Stimulated activated CD8-positive, alpha-beta memory T cell treated with anti-CD3 and anti-CD28 coated beads, Interleukin-7, amount 100 ng/mL, for 48 hours (primary cell): Measurements from ENCODE around the gene P3H2.

Source experiments
- DNase-seq, 2 donors: peaks; one replicate each; pipeline ENCODE4 v3.0.0-alpha.2; 2020; ENCODE audit warnings: low read depth in 1 of 2; ENCODE audit errors: extremely low read depth in 1 of 2

Gene P3H2

DNA sequence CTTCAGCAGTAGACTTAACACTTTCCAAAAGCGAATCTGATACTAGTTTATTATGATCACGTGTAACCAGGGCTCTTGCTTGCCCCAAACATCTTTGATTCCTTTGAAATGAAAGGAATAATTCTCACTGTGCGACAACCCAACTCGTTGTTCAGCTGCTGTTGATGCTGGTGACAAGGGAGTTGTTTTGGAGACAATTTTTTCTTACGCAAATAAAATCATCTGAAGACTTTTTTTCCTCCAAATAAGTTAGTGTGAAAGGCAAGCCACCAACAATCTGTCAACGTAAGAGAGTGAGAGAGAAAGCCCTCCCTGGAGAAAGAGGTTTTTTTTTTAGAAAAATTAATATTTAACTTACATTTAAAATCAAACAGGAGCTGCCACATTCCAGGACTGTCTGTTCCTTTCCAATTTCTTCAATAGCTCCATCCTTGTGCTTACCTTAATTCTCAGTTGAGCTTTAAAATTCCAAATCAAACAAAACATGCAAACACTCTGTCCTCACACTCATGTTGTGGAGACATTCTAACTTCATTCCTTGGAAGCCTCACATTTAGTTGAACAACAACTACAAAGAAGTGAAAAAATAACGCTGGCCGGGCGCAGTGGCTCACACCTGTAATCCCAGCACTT, 4.9 kb upstream of the P3H2 start:
- no peak for DNase-seq

DNA sequence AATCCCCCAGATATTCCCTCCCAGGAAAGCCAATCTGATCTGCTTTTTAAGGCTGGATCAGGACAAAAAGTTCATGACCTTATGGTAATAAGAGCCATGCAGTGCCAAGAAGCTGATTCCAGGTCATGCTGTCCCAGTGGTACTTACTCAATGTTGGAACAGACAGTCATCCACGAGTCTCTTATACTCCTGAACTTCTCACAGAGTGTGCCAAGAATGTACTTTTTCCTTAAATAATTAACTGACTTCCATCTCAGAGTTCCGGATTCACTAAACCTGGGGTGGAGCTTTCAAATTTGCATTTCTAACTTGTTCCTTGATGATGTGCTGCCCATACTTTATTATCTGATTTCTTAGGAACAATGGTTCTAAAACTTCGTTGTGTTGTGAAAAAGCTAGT, 3.4 kb upstream of the P3H2 start:
- no peak for DNase-seq

DNA sequence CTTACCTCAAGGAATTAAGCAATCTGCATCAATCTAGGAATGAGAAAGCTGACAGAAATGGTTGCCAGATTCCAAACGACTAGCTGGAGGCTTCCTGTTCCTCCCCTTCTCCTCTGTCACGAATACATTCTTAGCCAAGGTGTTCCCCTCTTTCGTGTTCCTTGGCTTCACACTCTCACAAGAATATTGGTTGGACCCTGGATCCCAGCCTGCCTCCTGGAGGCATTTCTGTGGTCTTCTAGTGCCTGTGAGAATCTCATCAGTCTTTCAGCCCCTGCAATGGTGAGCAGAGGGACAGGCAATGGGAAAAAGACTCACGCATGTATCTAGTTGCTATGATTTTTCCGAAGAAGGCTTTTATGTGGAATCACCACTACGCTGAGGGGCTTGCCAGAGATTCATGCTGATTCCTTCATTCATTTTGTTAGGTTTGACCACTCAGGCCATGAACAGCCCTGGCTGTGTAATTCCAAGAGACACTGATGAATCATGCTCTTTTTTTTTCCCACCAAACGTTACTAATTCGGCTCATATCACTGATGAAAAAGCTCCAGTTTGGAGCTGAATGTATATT, 1.6 kb upstream of the P3H2 start:
- no peak for DNase-seq

DNA sequence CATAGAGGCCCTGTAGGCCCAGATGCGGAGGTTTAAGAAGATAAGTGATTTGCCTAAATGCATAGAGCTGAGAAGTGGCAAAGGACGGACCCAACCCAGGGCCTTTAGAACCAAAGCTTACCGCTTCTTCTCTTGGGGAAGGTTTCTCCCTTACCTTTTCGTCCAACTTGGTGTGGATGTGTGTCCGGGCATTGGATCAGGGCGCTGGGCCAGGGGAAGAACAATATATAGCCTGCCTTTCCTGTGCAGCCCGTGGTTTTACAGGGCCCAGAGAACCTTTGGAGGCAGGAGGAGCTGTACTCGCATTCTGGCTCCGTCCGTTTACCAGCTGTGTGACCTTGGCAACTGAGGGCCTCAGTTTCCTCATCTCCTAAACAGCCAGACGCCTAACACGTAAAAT, 686 bp upstream of the P3H2 start:
- DNase-seq = no peak

DNA sequence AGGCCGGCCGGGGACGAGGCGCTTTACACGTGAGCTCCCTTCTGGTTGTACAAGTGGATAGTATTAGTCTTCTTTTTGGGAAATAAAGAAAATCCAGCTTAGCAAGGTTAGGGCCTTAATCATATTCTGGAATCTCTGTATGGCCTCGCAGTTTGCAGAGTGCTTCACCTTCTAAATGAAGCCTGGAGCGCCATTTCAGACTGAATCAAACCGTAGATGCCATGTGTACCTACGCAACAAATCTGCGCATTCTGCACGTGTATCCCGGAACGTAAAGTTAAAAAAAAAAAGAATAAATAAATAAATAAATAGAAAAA, 322 bp upstream of the P3H2 start:
- no peak for DNase-seq

DNA sequence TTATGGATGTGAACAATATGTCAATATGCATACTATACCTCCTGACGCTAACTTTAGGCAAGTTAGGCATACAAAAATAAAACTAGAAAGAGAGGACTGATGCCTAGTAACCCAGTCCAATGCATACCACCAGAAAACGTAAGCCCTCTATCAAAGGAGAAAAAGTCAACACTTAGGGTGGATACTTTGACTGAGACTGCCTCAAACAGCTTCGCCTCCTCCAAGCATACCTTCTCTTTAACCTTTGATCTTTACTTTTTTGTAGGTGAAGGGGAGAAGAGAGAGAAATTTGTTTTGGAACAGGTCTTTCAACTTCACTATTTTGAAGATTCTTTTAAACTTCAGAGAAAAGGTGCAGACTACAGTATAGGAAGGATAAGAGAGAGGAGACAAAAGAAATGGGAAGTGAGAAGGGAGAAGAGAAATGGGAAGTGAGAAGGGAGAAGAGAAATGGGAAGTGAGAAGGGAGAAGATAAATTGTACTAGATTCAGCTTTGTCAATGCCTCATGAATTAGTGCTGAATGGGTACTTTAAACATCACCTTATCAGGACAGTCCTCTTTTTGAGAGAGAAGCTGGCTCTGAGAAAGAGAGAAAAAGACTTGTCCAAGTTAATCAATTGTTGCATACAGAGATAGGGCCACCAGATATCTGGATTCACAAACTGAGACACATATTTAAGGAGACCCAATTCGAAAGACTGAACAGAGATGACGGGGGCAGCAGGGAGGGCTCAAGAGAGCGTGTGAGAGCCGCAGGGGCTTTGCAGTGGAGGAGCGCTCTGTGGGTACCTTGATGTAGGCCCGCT, 1.0 kb downstream of the P3H2 start:
- DNase-seq = no peak

DNA sequence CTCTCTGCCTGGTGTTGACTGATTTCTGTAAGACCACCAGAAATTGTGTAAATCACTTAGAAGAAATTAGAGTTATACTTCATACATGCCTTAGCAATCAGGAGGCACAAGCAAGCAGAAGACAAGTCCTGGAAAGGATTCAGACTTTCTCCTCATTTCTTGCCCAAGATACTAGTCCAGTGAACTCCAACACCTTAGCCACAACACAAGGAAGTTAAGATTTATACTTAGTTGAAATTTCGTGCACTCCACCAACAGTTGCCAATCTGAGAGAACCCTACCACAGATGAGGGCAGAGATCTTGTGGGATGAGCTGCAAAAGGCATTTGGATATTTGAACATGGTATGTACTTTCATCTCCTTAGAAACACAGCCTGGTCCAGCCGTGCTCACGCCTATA, 2.3 kb downstream of the P3H2 start:
- no peak for DNase-seq

DNA sequence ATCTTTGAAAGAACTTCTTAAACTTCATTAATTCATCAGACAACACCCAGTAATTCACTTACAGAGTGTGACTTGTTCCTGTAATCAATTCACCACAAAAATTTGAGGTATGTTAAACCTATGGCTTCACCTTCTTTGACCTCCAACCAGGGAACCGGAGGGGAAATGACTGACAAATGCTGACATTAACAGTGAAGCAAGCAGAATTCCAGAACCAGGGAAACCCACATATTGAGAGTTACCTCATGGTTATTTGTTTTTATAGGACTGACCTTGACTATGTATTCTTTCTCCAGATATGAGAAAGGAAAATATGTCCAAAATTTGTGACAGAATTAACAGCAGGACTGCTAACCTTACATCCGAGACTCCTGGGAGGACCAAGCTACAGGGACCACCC, 2.7 kb downstream of the P3H2 start:
- no peak for DNase-seq

DNA sequence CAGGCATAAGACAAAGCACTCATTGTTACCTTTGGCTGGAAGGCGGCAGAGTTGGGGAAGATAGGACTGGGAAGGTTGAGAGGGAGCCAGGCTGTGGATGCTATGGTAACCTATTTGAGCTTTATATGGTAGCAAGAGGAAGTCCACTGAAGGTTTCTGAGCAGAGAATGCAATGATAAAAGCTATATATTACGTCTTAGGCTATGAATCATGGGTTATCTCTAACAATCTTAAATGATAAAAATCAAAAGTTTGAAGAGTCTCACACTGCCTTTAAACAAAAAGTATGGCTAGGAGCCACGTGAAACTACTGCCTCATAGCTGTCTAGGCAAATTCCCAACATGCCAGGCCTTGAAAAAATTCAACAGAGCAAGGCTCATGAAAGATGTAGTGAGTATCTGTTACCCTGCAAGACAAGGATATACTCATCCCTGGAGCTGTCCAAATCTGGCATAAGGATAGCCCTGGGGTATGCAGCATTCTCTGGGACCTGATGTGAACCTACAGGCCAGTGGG, 4.1 kb downstream of the P3H2 start:
- DNase-seq = no peak

DNA sequence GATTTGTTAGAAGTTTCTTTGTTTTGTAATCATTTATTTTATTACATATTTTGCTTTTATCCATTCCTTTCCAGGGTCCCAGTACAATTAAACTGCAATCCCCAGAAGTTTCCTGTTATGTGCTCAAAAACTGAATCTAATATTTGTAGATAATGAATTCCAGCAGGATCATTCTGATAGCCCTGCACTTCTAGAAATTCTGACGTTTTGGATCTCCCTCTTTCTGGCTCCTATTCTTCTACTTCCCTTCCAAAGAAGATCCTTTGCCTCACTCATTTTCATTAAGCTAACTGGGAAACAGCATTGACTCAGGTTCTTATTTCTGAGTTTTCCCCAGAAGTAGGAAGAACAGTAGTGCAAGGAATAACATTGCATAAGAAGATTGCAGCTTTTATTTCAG, 9.9 kb downstream of the P3H2 start:
- DNase-seq = no peak

DNA sequence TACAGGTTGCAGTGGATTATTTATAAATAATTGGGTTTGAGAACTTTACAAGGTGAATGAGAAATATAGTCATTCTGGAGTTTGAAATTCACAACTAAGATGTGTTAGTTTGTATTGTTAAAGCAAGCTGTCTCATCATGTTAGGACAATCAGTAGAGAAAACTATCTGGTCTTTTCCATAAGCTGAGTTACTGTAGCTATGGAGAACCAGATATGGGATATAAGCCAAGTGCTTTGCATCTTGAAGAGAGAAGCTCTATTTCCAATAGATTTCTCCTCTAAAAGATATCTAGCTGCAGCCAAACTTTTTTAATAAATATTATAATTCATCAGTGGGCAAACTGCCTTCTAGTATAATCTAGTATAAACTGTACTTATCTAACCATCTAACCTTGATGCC, 11.3 kb downstream of the P3H2 start:
- no peak for DNase-seq

DNA sequence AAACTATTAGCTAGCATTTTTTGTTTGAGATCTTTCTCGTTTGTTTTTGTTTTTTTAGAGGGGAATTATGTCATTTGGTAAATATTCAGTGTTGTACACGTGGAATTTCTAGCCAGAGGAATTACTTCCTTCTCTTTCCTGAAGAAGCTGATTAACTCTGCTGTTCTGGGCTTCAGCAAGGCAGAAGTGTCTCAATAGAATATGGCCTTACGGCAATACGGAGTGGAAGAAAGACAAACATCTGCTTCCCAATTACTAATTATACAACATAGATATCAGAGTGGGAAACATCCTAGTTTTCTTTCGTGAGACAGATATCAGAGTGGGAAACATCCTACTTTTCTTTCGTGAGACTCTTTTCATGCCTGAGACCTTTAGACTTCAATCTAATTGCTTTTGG, 11.9 kb downstream of the P3H2 start:
- no peak for DNase-seq

DNA sequence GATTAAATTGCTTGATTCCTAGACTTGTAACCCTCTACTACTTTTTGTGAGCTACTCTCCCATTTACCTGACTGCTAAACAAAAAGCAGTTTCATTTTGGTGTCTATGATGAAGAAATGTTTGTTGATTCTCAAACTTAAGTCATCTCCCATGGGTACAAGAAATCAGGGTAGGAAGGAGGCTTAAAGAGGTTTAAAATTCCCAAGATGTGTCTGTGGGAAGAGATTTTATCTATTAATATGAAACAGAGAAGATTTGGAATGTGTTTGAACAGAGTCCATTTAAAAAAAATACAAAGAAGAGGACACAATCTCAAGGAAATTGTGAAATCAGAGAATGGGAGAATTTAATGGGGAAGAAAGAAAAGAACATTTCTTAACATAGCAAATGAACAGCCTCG, 14.8 kb downstream of the P3H2 start:
- DNase-seq = no peak

DNA sequence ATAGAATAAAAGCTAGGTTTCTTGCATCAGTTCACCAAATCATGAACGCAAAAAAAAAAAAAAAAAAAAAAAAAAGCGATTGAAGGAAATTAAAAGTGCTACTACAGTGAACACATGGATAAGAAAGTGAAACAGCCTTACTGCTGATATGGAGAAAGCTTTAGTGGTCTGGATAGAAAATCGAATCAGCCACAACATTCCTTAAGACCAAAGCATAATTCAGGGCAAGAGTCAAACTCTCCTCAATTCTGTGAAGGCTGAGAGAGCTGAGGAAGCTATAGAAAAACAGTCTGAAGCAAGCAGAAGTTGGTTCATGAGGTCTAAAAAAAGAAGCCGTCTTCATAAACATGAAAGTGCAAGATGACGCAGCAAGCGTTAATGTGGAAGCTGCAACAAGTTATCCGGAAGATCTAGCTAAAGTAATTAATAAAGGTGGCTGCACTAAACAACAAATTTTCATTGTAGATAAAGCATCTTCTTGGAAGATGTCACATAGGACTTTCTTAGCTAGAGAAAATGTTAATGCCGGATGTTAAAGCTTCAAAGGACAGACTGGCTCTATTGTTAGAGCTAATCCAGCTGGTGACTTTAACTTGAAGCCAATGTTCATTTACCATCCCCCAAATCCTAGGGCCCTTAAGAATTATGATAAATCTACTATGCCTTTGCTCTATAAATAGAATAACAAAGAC, 19.2 kb downstream of the P3H2 start:
- DNase-seq = no peak

DNA sequence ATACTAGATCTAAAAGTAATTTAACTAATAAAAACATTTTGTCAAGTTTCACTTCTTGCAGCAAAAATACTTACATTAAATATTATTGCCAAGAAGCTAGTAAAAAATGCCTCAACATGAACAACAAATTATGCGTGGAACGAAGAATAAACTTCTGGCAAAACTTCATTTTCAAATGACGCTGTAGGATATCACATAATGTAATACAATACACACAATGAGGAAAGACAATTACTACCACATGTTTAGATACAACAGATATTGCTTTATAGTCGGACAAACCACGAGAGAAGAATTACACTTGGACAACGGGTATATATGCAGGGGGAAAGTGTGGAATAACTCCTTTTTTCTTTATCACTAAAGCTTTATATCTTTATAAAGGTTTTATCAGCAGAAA, 21.6 kb downstream of the P3H2 start:
- no peak for DNase-seq

DNA sequence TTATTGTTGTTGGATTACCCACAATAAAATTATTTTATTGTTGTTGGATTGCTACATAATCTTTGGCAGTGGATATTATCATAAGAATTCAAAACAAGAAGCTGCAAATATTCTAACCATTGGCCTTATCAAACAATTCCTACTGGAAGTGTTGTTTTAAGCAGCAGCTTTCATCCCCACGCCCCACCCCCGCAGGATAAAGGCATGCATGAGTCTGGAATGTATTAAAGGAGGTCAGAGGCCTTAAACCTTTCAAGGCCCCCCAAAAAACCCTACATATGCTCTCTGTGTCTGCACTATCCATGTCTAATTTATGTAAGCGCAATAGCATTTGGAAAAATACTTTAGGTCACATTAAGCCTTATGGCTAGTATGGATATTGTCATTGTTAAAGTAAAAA, 23.1 kb downstream of the P3H2 start:
- DNase-seq = no peak

DNA sequence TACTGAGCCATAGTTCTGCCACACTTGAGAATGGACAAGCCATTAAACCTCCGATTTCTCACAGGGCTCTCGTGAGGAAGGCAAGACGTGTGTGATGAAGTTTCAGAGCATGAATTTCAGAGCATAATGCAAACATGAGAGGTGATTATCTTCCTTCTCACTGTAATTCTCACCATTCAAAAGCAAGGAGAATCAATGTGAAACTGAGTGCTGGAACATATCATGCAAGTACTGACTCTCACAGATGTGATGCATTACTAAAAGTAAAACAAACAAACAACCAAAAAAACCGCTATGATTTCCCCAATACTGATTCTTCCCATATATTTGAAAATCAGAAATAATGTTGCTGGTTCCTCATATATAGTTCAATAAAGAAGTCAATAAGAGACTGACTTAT, 23.7 kb downstream of the P3H2 start:
- no peak for DNase-seq

DNA sequence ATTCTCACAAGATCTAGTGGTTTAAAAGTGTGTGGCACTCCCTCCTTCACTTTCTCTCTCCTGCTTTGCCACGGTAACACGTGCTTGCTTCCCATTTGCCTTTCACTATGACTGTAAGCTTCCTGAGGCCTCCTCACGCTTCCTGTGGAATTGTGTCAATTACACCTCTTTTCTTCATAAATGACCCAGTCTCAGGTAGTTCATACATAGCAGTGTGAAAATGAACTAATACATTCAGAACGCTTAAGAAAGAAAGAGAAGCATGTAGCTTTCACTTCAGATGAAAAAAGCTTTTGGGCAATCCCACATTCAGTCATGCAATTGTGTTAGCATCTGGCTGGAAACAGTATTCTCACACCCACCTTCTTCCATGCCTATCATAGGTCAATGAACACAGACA, 24.4 kb downstream of the P3H2 start:
- no peak for DNase-seq

DNA sequence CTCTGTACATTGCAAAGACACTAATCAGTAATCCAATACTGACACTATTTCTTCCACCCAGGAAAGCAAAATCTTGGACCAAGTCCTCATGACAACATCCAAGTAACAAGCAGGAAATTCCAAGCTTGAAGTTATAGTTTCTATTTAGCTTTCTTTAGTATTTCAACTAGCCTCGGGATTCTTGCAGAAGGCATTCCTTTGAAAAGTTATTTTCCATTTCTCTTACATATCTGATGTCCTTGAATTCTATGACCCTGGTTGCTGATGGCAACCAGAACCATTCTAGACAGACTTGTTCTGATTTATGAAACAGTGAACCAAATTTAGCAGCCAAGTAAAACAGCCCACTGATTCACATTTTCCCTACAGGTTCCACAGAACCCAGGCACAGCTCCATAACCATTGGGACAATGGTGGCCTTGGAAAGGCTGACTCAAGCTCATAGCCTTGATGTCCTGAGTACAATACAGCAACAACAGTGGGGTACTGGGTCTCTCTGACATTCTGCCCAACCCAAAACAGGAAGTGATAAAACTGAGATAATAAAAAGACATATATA, 26.5 kb downstream of the P3H2 start:
- DNase-seq = no peak

DNA sequence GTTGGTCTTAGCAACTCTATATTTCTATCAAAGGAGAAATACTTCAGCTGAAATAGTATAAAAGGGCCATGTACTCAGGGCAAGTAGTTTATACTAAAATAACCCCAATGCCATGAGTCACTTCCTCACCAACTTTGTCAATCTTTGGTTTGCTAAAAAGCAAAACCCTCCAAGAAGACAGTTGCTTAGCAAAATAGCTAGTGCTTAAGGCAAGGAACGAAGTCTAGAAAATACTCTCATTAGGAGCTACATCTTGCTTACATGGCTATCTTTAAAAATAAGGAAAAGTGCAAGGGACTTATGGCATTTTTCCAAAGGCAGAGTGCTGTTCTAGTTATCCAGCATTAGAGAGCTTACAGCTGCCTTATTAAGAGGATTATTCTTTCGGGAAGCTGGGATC, 28.4 kb downstream of the P3H2 start:
- DNase-seq = no peak

DNA sequence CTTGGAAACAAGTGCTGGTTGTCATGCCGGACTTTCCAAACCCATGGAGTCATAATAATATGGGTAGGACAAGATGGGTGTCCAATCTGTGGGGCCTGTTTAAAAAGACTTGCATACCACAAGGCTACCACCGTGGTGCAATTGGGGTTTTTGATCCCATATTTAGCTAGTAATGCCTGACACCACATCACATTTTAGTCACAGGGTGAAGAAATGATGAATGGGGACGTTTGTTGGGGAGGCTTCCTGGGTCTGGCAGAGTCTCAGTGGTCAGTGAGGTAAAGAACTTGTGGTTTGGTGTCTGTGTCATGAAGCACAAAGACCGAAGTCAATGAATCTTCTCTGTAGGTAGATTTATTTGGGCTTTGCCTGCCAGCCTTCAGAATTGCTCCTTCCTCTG, 31.0 kb downstream of the P3H2 start:
- no peak for DNase-seq

DNA sequence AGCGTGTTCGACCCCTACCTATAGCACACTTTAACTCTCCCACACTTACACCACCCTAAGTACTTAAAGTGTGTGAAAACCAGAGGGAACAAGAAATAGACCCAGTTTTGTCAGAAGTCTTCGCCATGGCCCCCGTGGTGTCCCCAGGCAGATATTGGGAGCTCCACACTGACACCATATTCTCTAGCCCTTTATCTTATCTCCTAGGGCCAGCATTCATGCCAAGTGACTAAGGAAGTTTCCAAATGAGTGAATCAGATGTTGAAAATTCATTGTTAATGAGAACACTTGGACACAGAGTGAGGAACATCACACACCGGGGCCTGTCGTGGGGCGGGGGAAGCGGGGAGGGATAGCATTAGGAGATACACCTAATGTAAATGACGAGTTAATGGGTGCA, 31.8 kb downstream of the P3H2 start:
- DNase-seq = no peak
